ENCODE data around the gene SCGB1C2. TPM values are rescaled to one million over a fixed set of nuclear protein-coding genes. Genes with fewer than 3 reads are reported as not detected.
A peak's percentile ranks its signal among the peaks of the same experiment; 100 is the strongest.
"Not testable (repeated sequence)": the region's sequence is repeated elsewhere in the genome, so short reads cannot be mapped to it uniquely, and the experiment has no call there.

SCGB1C2 gene
- total and polyA plus RNA-seq, 2 donors from 2014 or later, result not detected

GRCh38 chr17:165939-166338 is 28.6 kb downstream of the SCGB1C2 start:
- TF ChIP-seq CTCF (IDR thresholded peaks at IDR 0.05; ENCODE audit: borderline replicate concordance, extremely low read depth, insufficient read depth), result no peak
- FAIRE-seq (no peak), DNase-seq (no peak)
- Histone ChIP-seq H3K27ac (ENCODE audit: low read depth in 2 of 2, low read length in 2 of 2) (no peak overlapping the region), H3K4me3 (ENCODE audit: low read length in 3 of 3) (no peak overlapping the region), H3K4me1 (ENCODE audit: control insufficient read depth in 2 of 3, insufficient read depth in 2 of 3, low read depth in 1 of 3, low read length in 3 of 3) (no peaks in the 10 kb centered on the region), H3K36me3 (ENCODE audit: control insufficient read depth in 2 of 3, insufficient read depth in 3 of 3, low read length in 3 of 3) (no peaks in the 10 kb centered on the region), H3K9ac (ENCODE audit: low read length in 3 of 3) (no peak overlapping the region), H3K9me3 (ENCODE audit: control insufficient read depth in 2 of 3, insufficient read depth in 1 of 3, low read length in 3 of 3) (no peaks in the 10 kb centered on the region), H3K27me3 (ENCODE audit: control insufficient read depth, insufficient read depth, low read length) (no peaks in the 10 kb centered on the region)
- intact Hi-C loops (cut with DNase I), result no loop called here

GRCh38 chr17:168614-169013 is 31.2 kb downstream of the SCGB1C2 start:
- DNase-seq; H3K27ac ChIP-seq (ENCODE audit: low read depth in 2 of 2, low read length in 2 of 2); H3K4me1 ChIP-seq (ENCODE audit: control insufficient read depth in 2 of 3, insufficient read depth in 2 of 3, low read depth in 1 of 3, low read length in 3 of 3); H3K4me3 ChIP-seq (ENCODE audit: low read length in 3 of 3); H3K27me3 ChIP-seq (ENCODE audit: control insufficient read depth, insufficient read depth, low read length); FAIRE-seq; H3K9me3 ChIP-seq (ENCODE audit: control insufficient read depth in 2 of 3, insufficient read depth in 1 of 3, low read length in 3 of 3); intact Hi-C loops (cut with DNase I); H3K36me3 ChIP-seq (ENCODE audit: control insufficient read depth in 2 of 3, insufficient read depth in 3 of 3, low read length in 3 of 3); H3K9ac ChIP-seq (ENCODE audit: low read length in 3 of 3): not testable (repeated sequence)

- Histone ChIP-seq H3K4me3 (ENCODE audit: low read length in 3 of 3) (no peak overlapping the region), H3K9me3 (ENCODE audit: control insufficient read depth in 2 of 3, insufficient read depth in 1 of 3, low read length in 3 of 3) (no peaks in the 10 kb centered on the region), H3K27ac (ENCODE audit: low read depth in 2 of 2, low read length in 2 of 2) (no peak overlapping the region), H3K36me3 (ENCODE audit: control insufficient read depth in 2 of 3, insufficient read depth in 3 of 3, low read length in 3 of 3) (no peaks in the 10 kb centered on the region), H3K4me1 (ENCODE audit: control insufficient read depth in 2 of 3, insufficient read depth in 2 of 3, low read depth in 1 of 3, low read length in 3 of 3) (no peaks in the 10 kb centered on the region), H3K9ac (ENCODE audit: low read length in 3 of 3) (no peak overlapping the region), H3K27me3 (ENCODE audit: control insufficient read depth, insufficient read depth, low read length) (no peaks in the 10 kb centered on the region)
- no peak for TF ChIP-seq CTCF (IDR thresholded peaks at IDR 0.05; ENCODE audit: borderline replicate concordance, extremely low read depth, insufficient read depth)
- DNase-seq (no peak), FAIRE-seq (no peak)
- intact Hi-C loops (cut with DNase I), result no loop called here
Observed at GRCh38 chr17:170130-170670, 32.8 kb downstream of the SCGB1C2 start.

- DNase-seq, result peak in 1 of 5 donors; percentile 56
- FAIRE-seq, result no peak
- Histone ChIP-seq H3K4me1 (ENCODE audit: control insufficient read depth in 2 of 3, insufficient read depth in 2 of 3, low read depth in 1 of 3, low read length in 3 of 3) (no peaks in the 10 kb centered on the region), H3K36me3 (ENCODE audit: control insufficient read depth in 2 of 3, insufficient read depth in 3 of 3, low read length in 3 of 3) (no peaks in the 10 kb centered on the region), H3K4me3 (ENCODE audit: low read length in 3 of 3) (no peak overlapping the region), H3K9ac (ENCODE audit: low read length in 3 of 3) (no peak overlapping the region), H3K27ac (ENCODE audit: low read depth in 2 of 2, low read length in 2 of 2) (no peak overlapping the region), H3K9me3 (ENCODE audit: control insufficient read depth in 2 of 3, insufficient read depth in 1 of 3, low read length in 3 of 3) (no peaks in the 10 kb centered on the region), H3K27me3 (ENCODE audit: control insufficient read depth, insufficient read depth, low read length) (no peaks in the 10 kb centered on the region)
- intact Hi-C loops (cut with DNase I), result no loop called here
- TF ChIP-seq CTCF (IDR thresholded peaks at IDR 0.05; ENCODE audit: borderline replicate concordance, extremely low read depth, insufficient read depth), result no peak
Observed at GRCh38 chr17:171871-172270, 34.5 kb downstream of the SCGB1C2 start.
